ENCODE data around the gene NPPB.

NPPB gene

GRCh38 chr1:11838349-11839272 is 20.1 kb downstream of the NPPB start:
- H3K36me3 ChIP-seq (ENCODE audit: control insufficient read depth in 1 of 2, insufficient read depth in 2 of 2, low read length in 2 of 2) = peaks cover 83 to 90% of the 10 kb centered on the region in 2 experiments
- no peaks in the 10 kb centered on the region for H3K27me3 ChIP-seq (ENCODE audit: insufficient read depth, low read length)
- no peak overlapping the region for H2AK5ac ChIP-seq (ENCODE audit: low read length)
- H3K79me2 ChIP-seq (ENCODE audit: control insufficient read depth, insufficient read depth, low read length, poor library complexity) = no peaks in the 10 kb centered on the region
- no peak overlapping the region for H3K9ac ChIP-seq (ENCODE audit: low read length)
- no peak overlapping the region for H3K14ac ChIP-seq (ENCODE audit: low read length)
- peak; percentile 35 to 78 for DNase-seq
- H4K8ac ChIP-seq (ENCODE audit: low read depth, low read length) = no peak overlapping the region
- H2BK120ac ChIP-seq (ENCODE audit: insufficient read depth, low read length, poor library complexity) = no peak overlapping the region
- H4K12ac ChIP-seq (ENCODE audit: low read depth, low read length) = no peak overlapping the region
- no peaks in the 10 kb centered on the region for H3K79me1 ChIP-seq (ENCODE audit: low read length)
- no peak overlapping the region for H2AFZ ChIP-seq (ENCODE audit: insufficient read depth, low read length, poor library complexity)
- H3K4me1 ChIP-seq (ENCODE audit: control insufficient read depth in 1 of 2, insufficient read depth in 2 of 2, low read length in 2 of 2) = no peaks in the 10 kb centered on the region
- H3K4me3 ChIP-seq (ENCODE audit: low read depth, low read length) = no peak overlapping the region
- WGBS (ENCODE audit: extremely low coverage, insufficient coverage, insufficient read length) = no CpG with 5 or more reads among the region's 40 CpGs
- H4K91ac ChIP-seq (ENCODE audit: low read depth, low read length) = no peak overlapping the region
- H3K4me2 ChIP-seq (ENCODE audit: low read length) = no peak overlapping the region
- no peak overlapping the region for H2BK5ac ChIP-seq (ENCODE audit: low read depth, low read length, poor library complexity)
- peaks cover 4% of the 10 kb centered on the region for H3K9me3 ChIP-seq (ENCODE audit: insufficient read depth, low read depth, low read length)
- no peak overlapping the region for H3K4ac ChIP-seq (ENCODE audit: low read depth, low read length)
- H3K27ac ChIP-seq (ENCODE audit: low read depth, low read length) = no peak overlapping the region
- H3K18ac ChIP-seq (ENCODE audit: low read length) = no peak overlapping the region
- H2BK12ac ChIP-seq (ENCODE audit: low read length) = no peak overlapping the region
- no peak overlapping the region for H3K23ac ChIP-seq (ENCODE audit: low read length)

GRCh38 chr1:11837767-11838348 is 20.9 kb downstream of the NPPB start:
- H3K9ac ChIP-seq (ENCODE audit: low read length) = no peak overlapping the region
- H3K79me1 ChIP-seq (ENCODE audit: low read length) = no peaks in the 10 kb centered on the region
- H3K36me3 ChIP-seq (ENCODE audit: control insufficient read depth in 1 of 2, insufficient read depth in 2 of 2, low read length in 2 of 2) = peaks cover 89 to 96% of the 10 kb centered on the region in 2 experiments
- H4K12ac ChIP-seq (ENCODE audit: low read depth, low read length) = no peak overlapping the region
- no peak overlapping the region for H3K4me2 ChIP-seq (ENCODE audit: low read length)
- H3K23ac ChIP-seq (ENCODE audit: low read length) = no peak overlapping the region
- no peak overlapping the region for H2AK5ac ChIP-seq (ENCODE audit: low read length)
- no peak for DNase-seq
- no peak overlapping the region for H4K91ac ChIP-seq (ENCODE audit: low read depth, low read length)
- no peak overlapping the region for H2BK120ac ChIP-seq (ENCODE audit: insufficient read depth, low read length, poor library complexity)
- no peak overlapping the region for H4K8ac ChIP-seq (ENCODE audit: low read depth, low read length)
- no peak overlapping the region for H3K4me3 ChIP-seq (ENCODE audit: low read depth, low read length)
- no peak overlapping the region for H3K4ac ChIP-seq (ENCODE audit: low read depth, low read length)
- no peak overlapping the region for H2BK12ac ChIP-seq (ENCODE audit: low read length)
- no peaks in the 10 kb centered on the region for H3K4me1 ChIP-seq (ENCODE audit: control insufficient read depth in 1 of 2, insufficient read depth in 2 of 2, low read length in 2 of 2)
- no CpG with 5 or more reads among the region's 11 CpGs for WGBS (ENCODE audit: extremely low coverage, insufficient coverage, insufficient read length)
- H3K9me3 ChIP-seq (ENCODE audit: insufficient read depth, low read depth, low read length) = peaks cover 4% of the 10 kb centered on the region
- no peak overlapping the region for H3K18ac ChIP-seq (ENCODE audit: low read length)
- no peak overlapping the region for H3K14ac ChIP-seq (ENCODE audit: low read length)
- H3K79me2 ChIP-seq (ENCODE audit: control insufficient read depth, insufficient read depth, low read length, poor library complexity) = no peaks in the 10 kb centered on the region
- H2AFZ ChIP-seq (ENCODE audit: insufficient read depth, low read length, poor library complexity) = no peak overlapping the region
- no peak overlapping the region for H3K27ac ChIP-seq (ENCODE audit: low read depth, low read length)
- no peak overlapping the region for H2BK5ac ChIP-seq (ENCODE audit: low read depth, low read length, poor library complexity)
- no peaks in the 10 kb centered on the region for H3K27me3 ChIP-seq (ENCODE audit: insufficient read depth, low read length)

GRCh38 chr1:11836955-11837766 is 21.6 kb downstream of the NPPB start:
- Histone ChIP-seq H4K8ac (ENCODE audit: low read depth, low read length) (no peak overlapping the region), H3K9ac (ENCODE audit: low read length) (no peak overlapping the region), H2AK5ac (ENCODE audit: low read length) (no peak overlapping the region), H3K79me2 (ENCODE audit: control insufficient read depth, insufficient read depth, low read length, poor library complexity) (no peaks in the 10 kb centered on the region), H4K91ac (ENCODE audit: low read depth, low read length) (no peak overlapping the region), H2AFZ (ENCODE audit: insufficient read depth, low read length, poor library complexity) (no peak overlapping the region), H2BK120ac (ENCODE audit: insufficient read depth, low read length, poor library complexity) (no peak overlapping the region), H3K36me3 (ENCODE audit: control insufficient read depth in 1 of 2, insufficient read depth in 2 of 2, low read length in 2 of 2) (peaks cover 86 to 96% of the 10 kb centered on the region in 2 experiments), H3K27ac (ENCODE audit: low read depth, low read length) (no peak overlapping the region), H3K27me3 (ENCODE audit: insufficient read depth, low read length) (no peaks in the 10 kb centered on the region), H3K18ac (ENCODE audit: low read length) (no peak overlapping the region), H3K4me3 (ENCODE audit: low read depth, low read length) (no peak overlapping the region), H2BK5ac (ENCODE audit: low read depth, low read length, poor library complexity) (no peak overlapping the region), H3K79me1 (ENCODE audit: low read length) (no peaks in the 10 kb centered on the region), H3K4ac (ENCODE audit: low read depth, low read length) (no peak overlapping the region), H3K4me1 (ENCODE audit: control insufficient read depth in 1 of 2, insufficient read depth in 2 of 2, low read length in 2 of 2) (no peaks in the 10 kb centered on the region), H3K14ac (ENCODE audit: low read length) (no peak overlapping the region), H2BK12ac (ENCODE audit: low read length) (no peak overlapping the region), H4K12ac (ENCODE audit: low read depth, low read length) (no peak overlapping the region), H3K23ac (ENCODE audit: low read length) (no peak overlapping the region), H3K9me3 (ENCODE audit: insufficient read depth, low read depth, low read length) (peaks cover 4% of the 10 kb centered on the region), H3K4me2 (ENCODE audit: low read length) (no peak overlapping the region)
- DNase-seq = no peak
- WGBS (ENCODE audit: extremely low coverage, insufficient coverage, insufficient read length) = no CpG with 5 or more reads among the region's 36 CpGs

GRCh38 chr1:11835441-11836225 is 23.1 kb downstream of the NPPB start:
- H4K8ac ChIP-seq (ENCODE audit: low read depth, low read length) = no peak overlapping the region
- no peak overlapping the region for H4K12ac ChIP-seq (ENCODE audit: low read depth, low read length)
- no peak for DNase-seq
- H3K4me3 ChIP-seq (ENCODE audit: low read depth, low read length) = no peak overlapping the region
- H3K14ac ChIP-seq (ENCODE audit: low read length) = no peak overlapping the region
- no peaks in the 10 kb centered on the region for H3K4me1 ChIP-seq (ENCODE audit: control insufficient read depth in 1 of 2, insufficient read depth in 2 of 2, low read length in 2 of 2)
- no peak overlapping the region for H3K18ac ChIP-seq (ENCODE audit: low read length)
- no peak overlapping the region for H3K27ac ChIP-seq (ENCODE audit: low read depth, low read length)
- no CpG with 5 or more reads among the region's 28 CpGs for WGBS (ENCODE audit: extremely low coverage, insufficient coverage, insufficient read length)
- H3K23ac ChIP-seq (ENCODE audit: low read length) = no peak overlapping the region
- H2BK120ac ChIP-seq (ENCODE audit: insufficient read depth, low read length, poor library complexity) = no peak overlapping the region
- no peak overlapping the region for H3K4ac ChIP-seq (ENCODE audit: low read depth, low read length)
- no peak overlapping the region for H3K9ac ChIP-seq (ENCODE audit: low read length)
- no peak overlapping the region for H2BK5ac ChIP-seq (ENCODE audit: low read depth, low read length, poor library complexity)
- H3K79me1 ChIP-seq (ENCODE audit: low read length) = no peaks in the 10 kb centered on the region
- H3K79me2 ChIP-seq (ENCODE audit: control insufficient read depth, insufficient read depth, low read length, poor library complexity) = no peaks in the 10 kb centered on the region
- no peak overlapping the region for H2AFZ ChIP-seq (ENCODE audit: insufficient read depth, low read length, poor library complexity)
- H4K91ac ChIP-seq (ENCODE audit: low read depth, low read length) = no peak overlapping the region
- H3K36me3 ChIP-seq (ENCODE audit: control insufficient read depth in 1 of 2, insufficient read depth in 2 of 2, low read length in 2 of 2) = peaks cover 79 to 89% of the 10 kb centered on the region in 2 experiments
- H3K4me2 ChIP-seq (ENCODE audit: low read length) = no peak overlapping the region
- H2BK12ac ChIP-seq (ENCODE audit: low read length) = no peak overlapping the region
- no peak overlapping the region for H2AK5ac ChIP-seq (ENCODE audit: low read length)
- H3K9me3 ChIP-seq (ENCODE audit: insufficient read depth, low read depth, low read length) = peaks cover 4% of the 10 kb centered on the region
- no peaks in the 10 kb centered on the region for H3K27me3 ChIP-seq (ENCODE audit: insufficient read depth, low read length)

Data from trophoblast cell (in vitro differentiated cells and primary cell).